Subcutaneous abdominal adipose tissue (tissue), 5 donors: ENCODE measurements around the gene DDR2.
A peak's percentile ranks its signal among the peaks of the same experiment; 100 is the strongest.

Experiments
- H3K27ac ChIP-seq: one replicate; pipeline ENCODE4 v1.7.0; 2013; ENCODE audit warnings: low read depth, mild to moderate bottlenecking, inconsistent platforms, low read length, moderate library complexity
- H3K27me3 ChIP-seq, 5 donors: one replicate each; pipeline ENCODE4 v1.7.0; 2013; ENCODE audit warnings: low read length in 5 of 5, inconsistent platforms in 1 of 5; ENCODE audit not compliant: control insufficient read depth in 5 of 5, insufficient read depth in 4 of 5
- H3K36me3 ChIP-seq, 5 donors: one replicate each; pipeline ENCODE4 v1.7.0; 2013; ENCODE audit warnings: low read length in 5 of 5; ENCODE audit not compliant: control insufficient read depth in 5 of 5, insufficient read depth in 5 of 5
- H3K4me1 ChIP-seq, 5 donors: one replicate each; pipeline ENCODE4 v1.7.0; 2013; ENCODE audit warnings: low read length in 5 of 5, mild to moderate bottlenecking in 3 of 5, moderate library complexity in 1 of 5; ENCODE audit not compliant: control insufficient read depth in 5 of 5, insufficient read depth in 5 of 5
- H3K4me3 ChIP-seq, 5 donors: one replicate each; pipeline ENCODE4 v1.7.0; 2013; ENCODE audit warnings: low read length in 5 of 5, low read depth in 1 of 5
- H3K9ac ChIP-seq, 5 donors: one replicate each; pipeline ENCODE4 v1.7.0; 2013; ENCODE audit warnings: low read length in 5 of 5, mild to moderate bottlenecking in 4 of 5, moderate library complexity in 3 of 5
- H3K9me3 ChIP-seq, 5 donors: one replicate each; pipeline ENCODE4 v1.7.0; 2013; ENCODE audit warnings: low read length in 5 of 5; ENCODE audit not compliant: control insufficient read depth in 5 of 5
- donor health status: healthy.
- donor health status: healthy.
- donor health status: healthy.
- donor health status: healthy.
- donor health status: healthy.

DDR2 gene

DNA sequence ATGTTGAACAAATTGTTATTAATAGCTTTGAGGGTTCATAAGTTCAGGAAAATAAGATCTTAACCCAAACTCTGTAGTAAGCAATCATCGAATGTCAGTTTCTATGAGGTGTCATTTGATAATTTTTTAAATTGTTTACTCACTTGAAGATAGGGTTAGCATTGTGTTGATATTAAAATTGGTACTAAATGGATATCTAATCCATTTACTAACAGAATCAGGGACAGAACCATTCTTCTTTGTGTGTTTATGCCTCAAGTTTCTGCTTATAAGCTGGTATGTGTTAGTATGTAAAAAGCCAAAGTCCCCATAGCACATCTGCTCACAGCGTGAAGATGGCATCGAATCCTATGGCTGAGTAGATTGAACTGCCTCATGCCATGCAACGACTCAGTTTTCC is 13.4 kb downstream of the DDR2 start:
- Histone ChIP-seq H3K27me3 (no peaks in the 10 kb centered on the region), H3K4me3 (no peak overlapping the region), H3K27ac (no peak overlapping the region), H3K36me3 (peaks cover 0 to 3% (median 0%) of the 10 kb centered on the region in 5 donors), H3K9ac (no peak overlapping the region), H3K4me1 (peaks cover 3 to 33% (median 20%) of the 10 kb centered on the region in 5 donors), H3K9me3 (no peaks in the 10 kb centered on the region)

- Histone ChIP-seq H3K9me3 (no peaks in the 10 kb centered on the region), H3K27ac (no peak overlapping the region), H3K27me3 (no peaks in the 10 kb centered on the region), H3K9ac (no peak overlapping the region), H3K4me3 (no peak overlapping the region), H3K4me1 (peaks cover 3 to 29% (median 20%) of the 10 kb centered on the region in 5 donors), H3K36me3 (no peaks in the 10 kb centered on the region)
Measured at GRCh38 chr1:162649583-162649982, 17.3 kb downstream of the DDR2 start.

DNA sequence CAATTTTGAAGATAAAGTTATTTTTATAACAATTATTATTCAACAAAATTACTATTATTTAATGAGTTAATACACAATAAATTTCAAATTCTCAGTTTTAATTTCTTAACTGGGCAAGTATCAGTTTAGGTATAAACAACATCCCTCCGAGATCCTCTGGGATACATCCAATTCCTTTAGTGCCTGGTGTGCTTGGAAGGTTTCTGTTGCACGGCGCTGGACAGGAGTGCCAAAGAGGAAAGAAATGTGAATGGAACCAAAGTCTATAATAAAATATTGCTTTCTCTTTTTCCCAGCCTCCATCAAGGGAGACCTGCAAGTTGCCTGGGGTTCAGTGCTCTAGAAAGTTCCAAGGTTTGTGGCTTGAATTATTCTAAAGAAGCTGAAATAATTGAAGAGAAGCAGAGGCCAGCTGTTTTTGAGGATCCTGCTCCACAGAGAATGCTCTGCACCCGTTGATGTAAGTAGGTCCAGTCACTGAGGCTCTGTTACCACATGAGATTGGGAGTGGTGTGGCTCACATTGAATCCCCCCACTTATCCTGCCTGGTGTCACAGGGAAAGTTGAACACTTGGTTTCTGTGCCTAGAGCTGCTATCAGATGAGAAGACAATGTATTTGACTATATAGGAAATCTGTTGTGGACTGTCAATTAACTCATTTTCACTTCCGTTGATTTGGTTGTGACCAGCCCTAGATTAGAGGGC is 22.8 kb downstream of the DDR2 start:
- Histone ChIP-seq H3K27me3 (no peaks in the 10 kb centered on the region), H3K9ac (no peak overlapping the region), H3K9me3 (no peaks in the 10 kb centered on the region), H3K36me3 (peaks cover 0 to 20% (median 5%) of the 10 kb centered on the region in 5 donors), H3K4me3 (no peak overlapping the region), H3K27ac (peak overlapping the region; percentile 42), H3K4me1 (peaks cover 0 to 9% (median 3%) of the 10 kb centered on the region in 5 donors)

GRCh38 chr1:162656266-162656665 is 24.0 kb downstream of the DDR2 start:
- no peak overlapping the region for H3K4me3 ChIP-seq

GRCh38 chr1:162660574-162660973 is 28.3 kb downstream of the DDR2 start:
- Histone ChIP-seq H3K27ac (no peak overlapping the region), H3K9ac (no peak overlapping the region), H3K27me3 (no peaks in the 10 kb centered on the region), H3K9me3 (no peaks in the 10 kb centered on the region), H3K4me3 (no peak overlapping the region), H3K36me3 (peaks cover 0 to 16% (median 5%) of the 10 kb centered on the region in 5 donors), H3K4me1 (peaks cover 0 to 17% (median 9%) of the 10 kb centered on the region in 5 donors)

More at GRCh38 chr1:162656266-162656665, 24.0 kb downstream of the DDR2 start:
- H3K9ac ChIP-seq, result no peak overlapping the region
- H3K9me3 ChIP-seq, result no peaks in the 10 kb centered on the region
- H3K27ac ChIP-seq, result no peak overlapping the region
- peaks cover 0 to 9% (median 3%) of the 10 kb centered on the region in 5 donors for H3K4me1 ChIP-seq
- H3K36me3 ChIP-seq, result peaks cover 0 to 20% (median 5%) of the 10 kb centered on the region in 5 donors
- H3K27me3 ChIP-seq, result no peaks in the 10 kb centered on the region

DNA sequence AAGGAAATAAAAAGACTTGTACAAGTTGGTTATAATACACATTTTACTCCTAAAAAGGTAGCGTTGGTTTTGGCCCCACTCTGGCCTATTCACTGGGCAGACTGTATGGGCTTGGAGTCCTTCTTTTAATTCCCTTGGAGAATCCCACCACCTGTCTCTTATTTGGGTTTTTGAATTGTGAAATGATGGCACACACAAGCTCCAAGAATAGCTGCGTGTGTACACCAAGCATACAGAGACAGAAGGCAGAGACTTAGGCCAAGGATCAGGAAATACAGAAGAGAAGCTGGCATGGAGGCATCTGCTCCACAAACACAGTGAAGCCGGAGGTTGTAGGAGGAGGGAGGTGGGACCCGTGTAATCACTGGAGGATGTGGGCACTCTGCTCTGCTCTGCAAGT is 29.1 kb downstream of the DDR2 start:
- Histone ChIP-seq H3K9me3 (no peaks in the 10 kb centered on the region), H3K36me3 (peaks cover 0 to 10% (median 5%) of the 10 kb centered on the region in 5 donors), H3K4me1 (peaks cover 2 to 20% (median 9%) of the 10 kb centered on the region in 5 donors), H3K9ac (peak overlapping the region in 1 of 5 donors; percentile 12), H3K4me3 (no peak overlapping the region), H3K27ac (peak overlapping the region; percentile 47), H3K27me3 (no peaks in the 10 kb centered on the region)

DNA sequence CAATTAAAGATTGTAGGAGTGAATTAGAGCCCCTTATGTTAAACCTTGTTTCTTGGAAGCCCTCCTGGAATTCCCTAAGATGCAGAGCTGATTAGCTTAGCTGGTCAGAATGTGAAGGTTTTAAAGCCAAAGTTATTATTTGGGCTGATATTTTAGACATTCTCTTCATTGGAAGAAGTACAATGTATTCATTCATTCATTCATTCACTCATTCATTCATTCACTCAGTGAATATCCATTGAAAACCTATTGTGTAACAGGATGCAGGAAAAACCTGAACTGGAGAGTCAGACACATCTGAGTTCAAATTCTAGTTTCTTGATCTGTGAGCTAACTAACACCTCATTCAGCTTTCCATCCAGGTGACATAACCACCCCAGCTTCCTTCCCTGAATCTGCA is 29.7 kb downstream of the DDR2 start:
- Histone ChIP-seq H3K27me3 (no peaks in the 10 kb centered on the region), H3K4me3 (no peak overlapping the region), H3K9ac (no peak overlapping the region), H3K9me3 (no peaks in the 10 kb centered on the region), H3K4me1 (peaks cover 2 to 21% (median 9%) of the 10 kb centered on the region in 5 donors), H3K27ac (peak overlapping the region; percentile 47), H3K36me3 (peaks cover 0 to 10% (median 5%) of the 10 kb centered on the region in 5 donors)

DNA sequence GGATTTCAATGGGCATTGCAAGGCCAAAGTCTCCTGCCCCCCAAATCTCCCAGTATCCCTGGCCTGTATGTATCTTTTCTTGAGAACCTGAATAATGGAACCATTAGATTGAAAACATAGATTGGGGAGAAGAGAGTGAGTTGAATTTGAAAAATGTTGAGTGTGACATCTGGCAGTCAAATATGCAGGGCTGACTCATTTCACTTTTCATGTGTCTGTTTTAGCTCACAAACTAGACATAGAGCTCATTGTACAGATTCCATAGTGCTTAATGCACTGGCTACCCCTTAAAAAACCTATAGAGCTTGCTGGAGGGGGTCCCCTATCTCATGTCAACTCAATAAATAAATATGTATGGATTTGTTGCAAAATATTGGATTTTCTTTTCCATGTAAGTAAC is 30.8 kb downstream of the DDR2 start:
- no peaks in the 10 kb centered on the region for H3K27me3 ChIP-seq
- peaks cover 2 to 27% (median 9%) of the 10 kb centered on the region in 5 donors for H3K4me1 ChIP-seq
- H3K9me3 ChIP-seq, result no peaks in the 10 kb centered on the region
- H3K9ac ChIP-seq, result peak overlapping the region in 1 of 5 donors; percentile 3
- peak overlapping the region; percentile 57 for H3K27ac ChIP-seq
- H3K4me3 ChIP-seq, result no peak overlapping the region
- H3K36me3 ChIP-seq, result peaks cover 0 to 5% (median 4%) of the 10 kb centered on the region in 5 donors

DNA sequence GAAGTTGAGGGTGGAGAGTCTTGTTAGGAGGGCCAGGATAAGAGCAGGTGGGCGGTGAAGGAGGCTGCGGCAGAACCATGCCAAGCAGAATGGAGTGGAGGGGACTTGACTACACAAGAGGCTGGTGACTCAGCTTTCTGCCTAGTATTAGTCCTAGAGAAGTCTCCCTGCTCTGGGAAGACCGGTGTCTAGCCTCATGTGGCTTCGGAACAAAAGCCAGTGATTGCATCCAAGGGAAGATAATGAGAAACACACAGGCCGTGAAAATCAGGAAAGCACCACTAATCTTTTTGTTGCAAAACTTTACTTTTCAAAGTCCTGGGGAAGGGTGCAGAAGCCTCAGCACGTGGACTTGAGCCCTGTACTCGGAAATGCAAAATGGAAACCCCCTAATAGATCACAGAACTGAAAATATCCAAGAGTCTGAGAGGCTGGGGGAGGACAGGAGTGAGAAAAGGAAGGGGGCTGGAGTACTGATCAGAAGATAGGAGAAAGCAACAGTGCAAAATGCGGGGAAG is 31.4 kb downstream of the DDR2 start:
- Histone ChIP-seq H3K27ac (peak overlapping the region; percentile 57), H3K4me1 (peaks cover 2 to 27% (median 9%) of the 10 kb centered on the region in 5 donors), H3K27me3 (no peaks in the 10 kb centered on the region), H3K9me3 (no peaks in the 10 kb centered on the region), H3K4me3 (no peak overlapping the region), H3K9ac (peak overlapping the region in 1 of 5 donors; percentile 3), H3K36me3 (peaks cover 0 to 5% (median 4%) of the 10 kb centered on the region in 5 donors)

GRCh38 chr1:162666006-162666645 is 33.9 kb downstream of the DDR2 start:
- Histone ChIP-seq H3K27me3 (no peaks in the 10 kb centered on the region), H3K9ac (no peak overlapping the region), H3K9me3 (no peaks in the 10 kb centered on the region), H3K4me3 (no peak overlapping the region), H3K27ac (peak overlapping the region; percentile 45), H3K36me3 (no peaks in the 10 kb centered on the region), H3K4me1 (peaks cover 2 to 30% (median 14%) of the 10 kb centered on the region in 5 donors)
